ENCODE measurements around the gene UBQLN1.
A peak's percentile ranks its signal among the peaks of the same experiment; 100 is the strongest.

DNA sequence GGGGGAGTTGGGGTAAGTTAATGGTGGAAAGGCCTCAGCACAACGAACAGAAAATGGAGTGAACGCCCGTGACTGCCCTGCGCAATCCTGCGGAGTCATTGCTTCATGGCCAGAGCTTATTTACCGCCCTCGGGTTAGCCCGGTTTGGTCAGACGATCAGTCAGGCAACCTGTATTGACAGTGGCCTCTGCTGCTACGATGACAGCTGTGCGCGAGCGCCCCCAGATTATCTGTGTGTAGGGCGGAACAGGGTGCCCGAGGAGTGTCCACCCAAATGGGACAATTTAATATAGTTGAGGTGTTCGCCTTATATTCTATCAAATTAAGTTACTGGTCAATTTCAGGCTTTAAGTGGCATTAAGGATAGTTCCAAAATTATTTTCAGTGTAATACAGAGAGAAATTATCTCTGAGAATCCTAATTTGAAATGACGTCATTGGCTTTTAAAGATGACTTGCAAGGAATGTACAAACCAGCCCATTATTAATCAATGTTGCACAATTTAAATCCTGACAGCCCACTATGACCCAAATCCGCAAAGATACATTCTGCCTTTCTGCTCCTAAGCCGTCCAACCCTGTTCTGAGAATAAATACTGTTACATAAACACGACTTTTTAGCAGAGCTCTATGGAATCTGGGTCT, 879 bp upstream of the UBQLN1 start:
- TF ChIP-seq CTCF (IDR thresholded peaks at IDR 0.05): peak; percentile 34
- no peak for TF ChIP-seq EZH2 (IDR thresholded peaks at IDR 0.05; ENCODE audit: borderline replicate concordance, insufficient read depth, low read depth, low read length, poor library complexity, severe bottlenecking)

Measured in B cell (primary cell).